CD4-positive, alpha-beta T cell (primary cell): ENCODE data around the gene PAX2. TPM values are rescaled to one million over a fixed set of nuclear protein-coding genes. Genes with fewer than 3 reads are reported as not detected.

Experiments used
- ATAC-seq: fragments of 200-7000 bp; cut with Tn5 transposase; one replicate; pipeline ENCODE4 v1.10.0; 2022; ENCODE audit warnings: mild to moderate bottlenecking; ENCODE audit not compliant: poor library complexity
- CTCF ChIA-PET: fragments of 350-600 bp; sonication (Branson Sonifier 250); formaldehyde crosslinking; loops from one replicate; lab custom pipeline; 2021; ENCODE audit warnings: antibody characterized with exemption, inconsistent platforms; lab: Charles Lee
- POLR2A ChIA-PET: fragments of 350-600 bp; sonication (Branson Sonifier 250); formaldehyde crosslinking; loops from one replicate; lab custom pipeline; 2021; ENCODE audit warnings: antibody characterized with exemption, inconsistent platforms; lab: Charles Lee
- DNase-seq, 14 experiments: peaks; one replicate each; pipeline ENCODE4 v3.0.0-alpha.2; 2013 to 2020; ENCODE audit warnings: mixed read lengths in 2 of 14
- H3K27ac ChIP-seq, 2 donors: one replicate each; pipeline versions ENCODE4 v1.5.1 to v1.7.0; 2013; ENCODE audit warnings: low read length in 2 of 2, low read depth in 1 of 2, mild to moderate bottlenecking in 1 of 2
- H3K27me3 ChIP-seq, 2 experiments: 1 replicate in 1 of 2; 2 replicates in 1 of 2; pipeline versions ENCODE4 v1.6.1 to v1.7.0; 2013; ENCODE audit warnings: low read length in 2 of 2, control low read depth in 1 of 2, mild to moderate bottlenecking in 1 of 2, moderate library complexity in 1 of 2; ENCODE audit not compliant: insufficient read depth in 2 of 2, control insufficient read depth in 1 of 2
- H3K36me3 ChIP-seq: one replicate; pipeline ENCODE4 v1.6.1; 2013; ENCODE audit warnings: low read length, control low read depth; ENCODE audit not compliant: insufficient read depth
- H3K4me1 ChIP-seq: one replicate; pipeline ENCODE4 v1.6.1; 2013; ENCODE audit warnings: low read length, control low read depth; ENCODE audit not compliant: insufficient read depth
- H3K4me3 ChIP-seq: one replicate; pipeline ENCODE4 v1.5.1; 2013; ENCODE audit warnings: mild to moderate bottlenecking, low read length, moderate library complexity
- H3K9me3 ChIP-seq, 2 experiments: 1 replicate in 1 of 2; 2 replicates in 1 of 2; pipeline versions ENCODE4 v1.6.1 to v1.7.0; 2013; ENCODE audit warnings: low read length in 2 of 2, mild to moderate bottlenecking in 2 of 2, control low read depth in 1 of 2, moderate library complexity in 1 of 2; ENCODE audit not compliant: control insufficient read depth in 1 of 2, insufficient read depth in 1 of 2
- H3K27ac Mint-ChIP-seq: one replicate; pipeline ENCODE4 v1.8.0; 2020; ENCODE audit warnings: mixed read lengths
- H3K27me3 Mint-ChIP-seq: one replicate; pipeline ENCODE4 v1.8.0; 2021; ENCODE audit warnings: mixed read lengths
- H3K36me3 Mint-ChIP-seq: one replicate; pipeline ENCODE4 v1.8.0; 2021; ENCODE audit warnings: low read depth, mixed read lengths
- H3K4me1 Mint-ChIP-seq: one replicate; pipeline ENCODE4 v1.8.0; 2021; ENCODE audit warnings: low read depth, mixed read lengths
- H3K4me3 Mint-ChIP-seq: one replicate; pipeline ENCODE4 v1.8.0; 2020; ENCODE audit warnings: mild to moderate bottlenecking, mixed read lengths
- H3K9me3 Mint-ChIP-seq: one replicate; pipeline ENCODE4 v1.8.0; 2020; ENCODE audit warnings: mixed read lengths
- CTCF ChIP-seq: fragments of 200-600 bp; IDR thresholded peaks from one replicate; pipeline ENCODE4 v1.8.0; 2022; ENCODE audit warnings: antibody characterized with exemption, mild to moderate bottlenecking
- intact Hi-C, 2 experiments: fragments of 100-400 bp; cut with DNase I in 1 of 2; cut with micrococcal nuclease in 1 of 2; formaldehyde crosslinking; loops; one replicate each; pipeline versions ENCODE4 v1.15.1 to v1.9.0; 2023 to 2025; cut with DNase I, micrococcal nuclease
- total RNA-seq, 174 experiments: library from RNA in 2 of 174; stranded (reverse) in 2 of 174; gene quantifications; one replicate each; pipeline ENCODE4 v1.2.3 and lab custom pipeline; 2021 to 2026

The PAX2 gene
- total RNA-seq, 2 experiments from 2014 or later, result not detected

DNA sequence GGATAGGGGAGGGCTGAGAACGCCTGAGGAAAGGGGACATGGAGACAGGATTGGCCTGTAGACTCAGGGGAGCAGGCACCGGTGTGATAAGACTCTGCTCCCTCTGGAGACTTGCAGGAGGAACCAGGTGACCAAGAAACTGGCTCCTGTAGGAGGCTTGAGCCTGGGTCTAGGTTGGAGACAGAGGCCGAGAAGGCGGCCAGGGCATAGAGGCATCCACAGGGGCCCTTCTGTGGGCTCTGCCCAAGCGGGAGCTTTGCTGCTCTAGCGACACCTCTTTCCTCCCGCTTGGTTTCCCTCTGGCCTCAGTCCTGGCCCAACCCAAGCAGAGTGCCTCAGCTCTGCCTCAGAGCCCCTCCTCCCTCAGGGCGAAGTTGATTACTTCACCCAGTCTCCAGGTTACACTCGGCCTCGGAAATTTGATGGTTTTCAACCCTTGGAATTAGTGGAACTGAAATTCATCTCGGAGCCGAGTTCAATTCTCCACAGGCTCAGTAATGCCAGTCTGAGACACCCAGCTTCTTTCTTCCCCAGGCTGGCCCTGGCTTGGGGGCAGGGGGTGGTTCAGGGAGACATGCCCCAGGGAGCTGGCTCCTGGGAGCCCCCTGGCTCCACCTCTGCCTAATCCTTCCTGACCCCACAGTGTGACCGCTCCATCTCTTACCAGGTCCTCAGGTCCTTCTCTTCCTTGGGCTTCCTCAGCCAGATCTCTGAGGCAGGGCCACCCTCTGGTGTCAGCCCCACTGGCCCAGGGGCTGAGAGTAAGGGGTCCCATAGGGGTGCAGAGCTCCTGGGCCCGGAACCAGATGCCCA is 60.4 kb downstream of the PAX2 start:
- no peak overlapping the region for H3K27ac Mint-ChIP-seq
- TF ChIP-seq CTCF, result no peak
- ATAC-seq (no peak), DNase-seq (peak in 1 of 14 experiments; percentile 14)
- no peaks in the 10 kb centered on the region for H3K4me1 Mint-ChIP-seq
- H3K9me3 Mint-ChIP-seq, result no peaks in the 10 kb centered on the region
- Histone ChIP-seq H3K4me3 (no peak overlapping the region), H3K36me3 (no peaks in the 10 kb centered on the region), H3K4me1 (no peaks in the 10 kb centered on the region), H3K27me3 (peaks cover 30 to 68% of the 10 kb centered on the region in 2 experiments), H3K9me3 (no peaks in the 10 kb centered on the region), H3K27ac (no peak overlapping the region)
- ChIA-PET POLR2A (no interaction called here), CTCF (interaction anchor here (0.6 kb wide), 1 partner anchor 9 kb away, joined by 4 read pairs; no protein-coding TSS in a partner anchor)
- no peak overlapping the region for H3K4me3 Mint-ChIP-seq
- no peaks in the 10 kb centered on the region for H3K36me3 Mint-ChIP-seq
- intact Hi-C loops, result no loop called here
- peaks cover 89% of the 10 kb centered on the region for H3K27me3 Mint-ChIP-seq

GRCh38 chr10:100806356-100806645 is 60.9 kb downstream of the PAX2 start:
- H3K4me3 Mint-ChIP-seq, result no peak overlapping the region
- DNase-seq (no peak), ATAC-seq (no peak)
- H3K36me3 ChIP-seq, result no peaks in the 10 kb centered on the region
- H3K27me3 ChIP-seq, result peaks cover 34 to 63% of the 10 kb centered on the region in 2 experiments
- H3K36me3 Mint-ChIP-seq, result no peaks in the 10 kb centered on the region
- no peak for TF ChIP-seq CTCF
- H3K27ac ChIP-seq, result no peak overlapping the region
- no peak overlapping the region for H3K4me3 ChIP-seq
- H3K9me3 Mint-ChIP-seq, result no peaks in the 10 kb centered on the region
- H3K27me3 Mint-ChIP-seq, result peaks cover 89% of the 10 kb centered on the region
- H3K4me1 ChIP-seq, result no peaks in the 10 kb centered on the region
- H3K27ac Mint-ChIP-seq, result no peak overlapping the region
- POLR2A ChIA-PET, result no interaction called here
- CTCF ChIA-PET, result no interaction called here
- no peaks in the 10 kb centered on the region for H3K9me3 ChIP-seq
- H3K4me1 Mint-ChIP-seq, result no peaks in the 10 kb centered on the region
- intact Hi-C loops, result no loop called here

- H3K9me3 Mint-ChIP-seq, result no peaks in the 10 kb centered on the region
- no peak overlapping the region for H3K27ac Mint-ChIP-seq
- H3K36me3 Mint-ChIP-seq, result no peaks in the 10 kb centered on the region
- Histone ChIP-seq H3K4me1 (no peaks in the 10 kb centered on the region), H3K27me3 (peaks cover 39 to 54% of the 10 kb centered on the region in 2 experiments), H3K9me3 (no peaks in the 10 kb centered on the region), H3K4me3 (no peak overlapping the region), H3K27ac (no peak overlapping the region), H3K36me3 (no peaks in the 10 kb centered on the region)
- no peak for TF ChIP-seq CTCF
- H3K4me1 Mint-ChIP-seq, result no peaks in the 10 kb centered on the region
- DNase-seq (no peak), ATAC-seq (no peak)
- ChIA-PET POLR2A (no interaction called here), CTCF (no interaction called here)
- intact Hi-C loops, result no loop called here
- H3K27me3 Mint-ChIP-seq, result peaks cover 87% of the 10 kb centered on the region
- no peak overlapping the region for H3K4me3 Mint-ChIP-seq
These were observed 62.0 kb downstream of the PAX2 start for GRCh38 chr10:100807241-100807951.
